ENCODE results near the gene OVOL2. TPM values are rescaled to one million over a fixed set of nuclear protein-coding genes. Genes with fewer than 3 reads are reported as not detected.

Gene OVOL2
- total RNA-seq, 1 experiment from 2014 or later = not detected

DNA sequence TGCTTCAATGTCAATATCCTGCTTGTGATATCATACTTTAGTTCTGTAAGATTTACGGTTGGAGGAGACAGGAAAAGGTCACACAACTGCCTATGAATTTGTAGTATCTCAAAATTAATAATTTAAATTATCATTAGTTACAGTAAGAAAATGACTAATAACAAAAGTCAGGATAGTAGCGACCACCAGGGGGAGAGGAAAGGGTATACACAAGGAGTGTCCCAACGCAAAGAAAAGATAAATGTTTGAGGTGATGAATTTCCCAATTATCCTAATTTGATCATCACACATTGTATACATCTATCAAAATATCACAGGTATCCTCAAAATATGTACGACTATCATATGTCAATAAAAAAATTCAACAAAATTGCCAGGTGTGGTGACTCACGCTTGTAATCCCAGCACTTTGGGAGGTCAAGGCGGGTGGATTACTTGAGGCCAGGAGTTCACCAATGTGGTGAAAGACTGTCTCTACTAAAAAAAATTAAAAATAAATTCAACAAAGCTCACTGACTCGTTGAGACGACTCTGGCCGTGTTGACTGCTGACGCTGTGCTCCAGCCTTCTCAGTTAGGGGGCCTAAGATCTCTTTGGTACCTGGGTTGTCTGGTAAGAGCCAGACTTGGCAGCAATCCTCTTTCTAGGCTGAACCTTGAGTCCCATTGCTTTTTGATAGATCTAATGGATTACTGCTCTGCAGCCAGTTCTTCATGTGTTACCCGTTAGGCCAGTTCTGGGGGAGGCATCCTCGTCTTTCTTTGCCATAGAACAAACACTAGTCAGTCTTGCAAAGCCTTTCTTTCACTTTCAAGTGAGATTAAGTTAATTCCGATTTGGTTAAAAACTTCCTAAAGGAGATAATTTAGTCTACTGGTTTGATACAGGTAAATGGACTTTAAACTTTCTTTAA lies 9.0 kb upstream of the OVOL2 start:
- in situ Hi-C loops (cut with HindIII; ENCODE audit: low pct_unique_long_range_greater_than_20kb, low sequenced_read_pairs) = no loop called here
- no peak for DNase-seq (ENCODE audit: low read depth, low spot score)

DNA sequence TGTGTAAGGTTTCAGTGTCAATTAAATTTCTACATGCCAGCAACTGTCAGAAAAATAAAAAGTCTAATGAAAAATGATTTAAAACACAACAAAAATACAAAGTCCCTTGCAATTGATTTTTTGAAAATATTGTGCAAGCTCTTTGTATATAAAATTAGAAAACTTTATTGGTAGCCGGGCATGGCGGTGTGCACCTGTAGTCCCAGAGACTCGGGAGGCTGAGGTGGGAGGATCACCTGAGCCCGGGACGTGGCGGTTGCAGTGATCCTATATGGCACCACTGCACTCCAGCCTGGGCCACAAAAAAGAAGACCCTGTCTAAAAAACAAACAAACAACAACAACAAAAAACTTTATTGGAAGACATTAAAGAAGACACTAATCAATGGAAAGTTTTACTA lies 6.0 kb upstream of the OVOL2 start:
- no peak for DNase-seq (ENCODE audit: low read depth, low spot score)
- in situ Hi-C loops (cut with HindIII; ENCODE audit: low pct_unique_long_range_greater_than_20kb, low sequenced_read_pairs) = no loop called here

DNA sequence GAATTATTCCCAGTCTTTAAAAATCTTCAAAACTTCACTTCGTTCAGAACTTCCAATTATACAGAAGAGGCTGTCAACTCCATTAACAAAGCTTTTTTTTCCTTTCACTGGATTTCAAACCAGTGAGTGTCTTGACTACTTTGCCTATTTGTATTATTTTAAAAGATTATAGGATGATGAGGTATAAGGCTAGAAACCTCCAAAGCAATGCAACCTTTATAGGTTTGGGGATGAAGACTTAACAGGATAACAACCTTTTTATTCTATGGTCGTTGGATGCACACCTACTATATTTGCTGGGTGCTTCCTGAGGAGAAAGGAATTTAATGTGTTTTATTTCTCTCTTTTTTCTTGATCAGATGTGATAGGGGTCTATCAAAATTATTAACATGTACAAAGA lies 1.9 kb upstream of the OVOL2 start:
- DNase-seq (ENCODE audit: low read depth, low spot score) = no peak
- in situ Hi-C loops (cut with HindIII; ENCODE audit: low pct_unique_long_range_greater_than_20kb, low sequenced_read_pairs) = no loop called here

DNA sequence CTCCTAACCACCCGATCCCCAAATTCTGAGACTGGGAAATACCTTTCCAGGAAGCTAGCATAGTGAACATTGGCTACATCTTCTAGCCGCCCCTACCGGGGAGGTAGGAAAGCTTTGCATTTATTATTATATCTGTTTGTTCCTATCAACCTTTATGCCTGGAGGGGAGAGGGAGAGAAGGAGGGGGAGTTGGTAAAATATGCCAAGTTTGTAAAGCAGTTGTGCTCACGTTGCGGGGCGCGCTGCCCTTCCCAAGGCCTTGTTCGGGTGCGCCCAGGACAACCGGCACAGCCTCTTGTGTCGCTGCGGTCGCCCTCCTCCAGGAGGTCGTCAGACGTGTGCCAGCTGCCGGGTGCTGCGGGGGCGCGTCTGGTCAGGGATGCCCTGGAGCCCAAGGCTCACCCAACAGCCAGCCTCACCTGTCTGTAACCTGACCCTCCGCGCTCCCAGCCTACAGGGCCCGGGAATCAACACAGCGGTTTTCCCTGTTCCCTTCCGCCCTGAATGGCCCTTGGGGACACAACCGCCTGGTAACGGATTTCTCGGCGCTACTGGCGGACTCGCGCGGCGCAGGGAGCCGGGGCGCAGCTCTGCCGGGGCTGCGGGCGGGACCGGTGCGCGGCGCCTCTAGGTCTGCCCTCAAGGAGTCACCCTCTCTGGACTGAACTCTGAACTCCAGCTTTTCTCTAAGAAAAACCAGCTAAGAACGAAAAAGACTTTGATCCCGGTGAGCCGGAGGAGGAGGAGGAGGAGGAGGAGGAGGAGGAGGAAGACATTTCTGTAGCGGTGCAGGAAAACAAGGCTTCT lies 1.1 kb upstream of the OVOL2 start:
- in situ Hi-C loops (cut with HindIII; ENCODE audit: low pct_unique_long_range_greater_than_20kb, low sequenced_read_pairs) = no loop called here

DNA sequence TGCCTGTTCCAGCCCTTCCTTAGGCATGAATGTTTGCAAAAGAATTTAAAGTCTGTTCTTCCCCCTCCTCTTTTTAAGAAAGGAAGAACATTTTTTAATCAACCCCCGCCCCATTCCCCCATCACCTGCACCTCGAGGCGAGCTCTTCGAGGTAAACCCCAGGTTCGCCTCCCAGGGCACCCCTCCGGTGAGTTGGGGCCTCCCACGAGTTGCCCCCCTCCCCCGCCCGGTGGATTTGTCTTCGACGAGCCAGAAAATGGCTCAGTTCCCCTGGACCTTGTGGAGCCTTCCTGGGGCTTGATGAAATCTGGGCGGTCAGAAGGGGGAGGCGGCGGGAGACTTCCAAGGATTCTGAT lies 256 bp upstream of the OVOL2 start:
- in situ Hi-C loops (cut with HindIII; ENCODE audit: low pct_unique_long_range_greater_than_20kb, low sequenced_read_pairs) = no loop called here
- DNase-seq (ENCODE audit: low read depth, low spot score) = no peak

More for the DNA sequence above, 1.1 kb upstream of the OVOL2 start:
- no peak for DNase-seq (ENCODE audit: low read depth, low spot score)

DNA sequence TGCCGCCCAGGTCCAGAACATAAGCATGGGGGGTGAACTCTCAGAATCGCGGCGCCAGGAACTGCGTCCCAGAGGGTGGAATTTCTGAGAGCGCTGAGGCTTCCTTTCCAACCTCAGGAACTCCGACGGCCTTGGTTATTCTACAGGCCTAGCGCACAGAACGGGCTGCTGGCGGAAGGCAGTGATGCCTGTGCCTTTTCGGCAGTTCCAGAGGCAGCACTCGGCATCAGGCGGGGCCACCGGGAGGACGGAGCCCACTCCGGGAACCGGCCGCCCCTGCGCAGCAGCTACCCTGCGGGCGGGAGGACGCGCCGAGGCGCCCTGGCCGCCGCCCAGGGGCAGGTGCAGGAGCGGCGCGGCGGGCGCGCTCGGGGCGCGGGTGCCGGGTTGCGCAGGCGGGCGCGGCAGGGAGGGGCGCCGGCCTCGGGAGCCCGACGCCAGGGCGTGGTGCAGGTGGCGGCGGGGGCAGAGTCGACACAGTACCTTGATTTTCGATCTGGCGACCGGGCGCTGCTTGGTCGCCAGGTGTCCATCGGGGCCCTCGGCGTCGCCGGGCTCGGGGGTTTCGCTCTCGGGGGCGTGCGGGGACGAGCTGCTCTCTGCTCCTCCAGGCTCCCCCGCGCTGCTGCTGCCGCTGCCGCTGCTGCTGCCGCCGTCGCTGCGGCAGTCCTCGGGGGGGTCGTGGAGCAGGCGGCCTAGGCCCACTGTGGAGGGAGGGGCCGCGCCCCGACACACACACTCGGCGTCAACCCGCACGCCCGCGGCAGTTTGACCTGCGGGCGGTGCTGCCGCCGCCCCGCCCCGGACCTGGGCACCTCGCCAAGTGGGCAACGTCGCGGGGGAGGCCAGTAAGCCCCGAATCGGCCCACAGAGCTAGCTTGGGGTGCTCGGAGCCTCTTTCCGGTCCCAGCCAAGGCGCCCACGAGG lies 1.3 kb downstream of the OVOL2 start:
- DNase-seq (ENCODE audit: low read depth, low spot score) = no peak
- in situ Hi-C loops (cut with HindIII; ENCODE audit: low pct_unique_long_range_greater_than_20kb, low sequenced_read_pairs) = no loop called here

DNA sequence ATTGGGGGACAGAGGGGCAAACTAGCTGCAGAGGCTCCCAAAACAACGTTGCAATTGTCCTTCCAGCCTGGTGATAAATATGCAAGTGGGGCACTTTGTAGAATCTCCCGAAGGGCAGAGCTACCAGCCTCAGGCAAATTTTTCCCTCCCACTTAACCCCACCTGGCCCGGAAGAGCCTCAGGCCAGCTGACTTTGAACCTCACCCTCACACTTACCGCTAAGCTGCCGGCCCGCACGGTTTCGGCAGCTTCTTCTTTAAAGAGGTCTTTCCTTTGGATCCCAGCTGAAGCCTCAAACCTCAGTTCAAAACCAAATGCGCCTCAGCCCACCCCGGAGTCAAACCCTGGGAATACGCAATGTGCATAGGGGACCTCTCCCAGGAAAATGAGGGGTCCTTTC lies 2.5 kb downstream of the OVOL2 start:
- in situ Hi-C loops (cut with HindIII; ENCODE audit: low pct_unique_long_range_greater_than_20kb, low sequenced_read_pairs) = no loop called here
- DNase-seq (ENCODE audit: low read depth, low spot score) = no peak

DNA sequence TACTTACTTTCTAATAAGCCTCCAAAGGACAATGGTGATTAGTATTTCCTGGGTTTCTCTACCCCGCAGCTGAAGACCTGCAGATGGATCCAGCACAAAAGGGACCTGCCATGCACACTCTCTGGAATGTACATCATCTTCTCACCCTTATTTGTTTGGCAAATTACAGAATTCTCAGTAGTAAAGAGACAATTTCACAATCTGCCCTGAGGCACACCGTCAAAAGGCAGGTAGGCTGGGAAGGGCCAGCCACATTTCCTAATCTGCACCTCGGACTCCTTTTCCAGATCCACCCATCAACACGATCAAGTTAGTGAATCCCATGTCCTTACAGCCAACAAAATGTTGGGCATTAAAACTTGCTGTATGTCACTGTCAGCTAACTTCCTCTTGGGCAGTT lies 4.9 kb downstream of the OVOL2 start:
- in situ Hi-C loops (cut with HindIII; ENCODE audit: low pct_unique_long_range_greater_than_20kb, low sequenced_read_pairs) = no loop called here
- DNase-seq (ENCODE audit: low read depth, low spot score) = no peak

DNA sequence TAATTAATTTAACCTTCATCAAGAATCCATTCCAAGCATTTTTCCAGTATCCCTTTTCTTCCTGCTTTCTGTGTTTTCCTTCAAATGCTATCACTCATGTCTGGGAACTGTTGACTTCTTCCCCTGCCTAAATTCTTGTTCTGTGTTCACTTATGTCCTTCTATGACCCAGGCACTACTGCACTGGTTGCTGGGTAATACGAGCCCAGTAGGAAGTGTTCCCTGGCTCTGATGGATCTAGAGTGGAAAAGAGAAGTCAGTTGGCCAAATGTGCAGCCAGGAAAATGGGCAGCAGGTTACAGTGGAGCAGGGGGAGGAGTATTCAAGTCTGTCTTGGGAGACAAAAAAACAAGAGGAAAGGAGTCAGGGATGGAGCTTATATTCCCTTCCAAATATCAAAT lies 7.1 kb downstream of the OVOL2 start:
- in situ Hi-C loops (cut with HindIII; ENCODE audit: low pct_unique_long_range_greater_than_20kb, low sequenced_read_pairs) = no loop called here

DNA sequence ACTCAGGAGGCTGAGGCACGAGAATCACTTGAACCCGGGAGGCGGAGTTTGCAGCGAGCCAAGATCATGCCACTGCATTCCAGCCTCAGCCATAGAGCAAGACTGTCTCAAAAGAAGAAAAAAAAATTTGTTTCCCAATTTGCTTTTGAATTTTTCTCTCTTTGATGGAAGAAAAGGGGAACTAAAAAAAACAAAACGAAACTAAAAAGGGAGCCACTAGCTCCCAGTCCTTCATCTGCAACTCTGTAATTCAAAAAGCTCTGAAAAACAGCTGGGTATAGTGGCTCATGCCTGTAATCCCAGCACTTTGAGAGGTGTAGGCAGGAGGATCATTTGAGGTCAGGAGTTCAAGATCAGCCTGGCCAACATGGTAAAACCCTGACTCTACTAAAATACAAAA lies 9.5 kb downstream of the OVOL2 start:
- in situ Hi-C loops (cut with HindIII; ENCODE audit: low pct_unique_long_range_greater_than_20kb, low sequenced_read_pairs) = no loop called here
- DNase-seq (ENCODE audit: low read depth, low spot score) = no peak

More for the DNA sequence above, 7.1 kb downstream of the OVOL2 start:
- no peak for DNase-seq (ENCODE audit: low read depth, low spot score)

DNA sequence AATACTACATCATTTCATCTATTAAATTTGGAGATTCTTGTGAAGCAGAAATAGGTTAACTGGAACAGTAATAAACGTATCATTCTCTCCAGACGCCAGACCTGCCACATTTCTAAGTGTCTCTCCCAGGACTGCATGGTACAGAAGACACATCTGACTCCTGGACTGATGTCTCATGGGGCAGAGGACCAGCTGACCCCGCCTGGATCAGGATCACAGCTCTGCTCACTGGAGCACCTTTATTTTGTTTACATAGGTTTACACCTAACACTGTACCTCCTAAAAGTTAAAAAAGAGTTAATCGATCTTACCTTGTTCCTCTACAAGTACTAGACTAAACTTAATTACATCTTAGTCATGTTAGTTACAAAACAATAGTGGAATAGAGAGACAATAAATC lies 11.2 kb downstream of the OVOL2 start:
- no peak for DNase-seq (ENCODE audit: low read depth, low spot score)
- in situ Hi-C loops (cut with HindIII; ENCODE audit: low pct_unique_long_range_greater_than_20kb, low sequenced_read_pairs) = no loop called here

DNA sequence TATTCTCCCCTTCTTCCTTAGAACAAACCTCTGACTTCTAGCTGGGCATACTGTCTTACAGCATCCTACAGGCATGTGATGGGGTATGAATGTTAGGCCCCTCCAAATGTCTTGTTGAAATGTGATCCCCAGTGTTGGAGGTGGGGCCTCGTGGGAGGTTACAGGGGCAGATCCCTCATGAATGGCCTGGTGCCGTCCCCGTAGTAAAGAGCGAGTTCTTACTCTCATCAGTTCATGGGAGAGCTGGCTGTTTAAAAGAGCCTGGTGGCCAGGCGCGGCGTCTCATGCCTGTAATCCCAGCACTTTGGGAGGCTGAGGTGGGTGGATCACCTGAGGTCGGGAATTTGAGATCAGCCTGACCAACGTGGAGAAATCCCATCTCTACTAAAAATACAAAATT lies 15.5 kb downstream of the OVOL2 start:
- in situ Hi-C loops (cut with HindIII; ENCODE audit: low pct_unique_long_range_greater_than_20kb, low sequenced_read_pairs) = no loop called here
- DNase-seq (ENCODE audit: low read depth, low spot score) = no peak

DNA sequence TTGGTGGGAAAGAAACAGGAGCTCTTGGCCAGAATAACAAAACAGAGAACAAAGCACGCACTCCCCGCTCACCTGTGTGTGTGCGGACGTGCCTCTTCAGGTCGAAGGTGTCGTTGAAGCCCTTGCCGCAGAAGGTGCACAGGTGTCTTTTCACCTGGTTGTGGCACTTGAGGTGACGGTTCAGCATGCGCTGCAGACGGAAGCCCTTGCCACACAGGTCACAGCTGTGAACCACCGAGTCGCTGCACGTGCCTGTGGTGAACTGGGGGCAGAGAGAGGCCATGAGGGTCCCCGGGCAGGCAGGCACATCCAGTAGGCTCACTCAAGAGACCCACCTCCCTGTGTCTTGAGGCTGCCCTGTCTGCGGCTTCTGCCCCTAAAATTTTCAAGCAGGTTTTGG lies 16.3 kb downstream of the OVOL2 start:
- in situ Hi-C loops (cut with HindIII; ENCODE audit: low pct_unique_long_range_greater_than_20kb, low sequenced_read_pairs) = no loop called here

DNA sequence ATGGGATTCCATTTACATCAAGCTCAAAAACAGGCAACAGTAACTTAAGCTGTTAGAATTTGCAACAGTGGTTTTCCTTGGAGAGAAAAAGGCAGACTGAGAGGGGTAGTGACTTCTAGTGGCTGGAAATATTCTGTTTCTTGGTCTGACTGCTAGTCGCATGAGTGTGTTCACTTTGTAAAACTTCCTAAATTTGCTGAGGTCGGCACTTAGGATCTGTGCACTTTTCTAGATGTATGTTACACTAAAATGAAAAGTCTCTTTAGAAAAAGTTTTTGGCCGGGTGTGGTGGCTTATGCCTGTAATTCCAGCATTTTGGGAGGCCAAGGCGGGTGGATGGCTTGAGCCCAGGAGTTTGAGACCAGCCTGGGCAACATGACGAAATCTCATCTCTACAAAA lies 18.7 kb downstream of the OVOL2 start:
- in situ Hi-C loops (cut with HindIII; ENCODE audit: low pct_unique_long_range_greater_than_20kb, low sequenced_read_pairs) = no loop called here
- no peak for DNase-seq (ENCODE audit: low read depth, low spot score)

More for the DNA sequence above, 16.3 kb downstream of the OVOL2 start:
- DNase-seq (ENCODE audit: low read depth, low spot score) = no peak

DNA sequence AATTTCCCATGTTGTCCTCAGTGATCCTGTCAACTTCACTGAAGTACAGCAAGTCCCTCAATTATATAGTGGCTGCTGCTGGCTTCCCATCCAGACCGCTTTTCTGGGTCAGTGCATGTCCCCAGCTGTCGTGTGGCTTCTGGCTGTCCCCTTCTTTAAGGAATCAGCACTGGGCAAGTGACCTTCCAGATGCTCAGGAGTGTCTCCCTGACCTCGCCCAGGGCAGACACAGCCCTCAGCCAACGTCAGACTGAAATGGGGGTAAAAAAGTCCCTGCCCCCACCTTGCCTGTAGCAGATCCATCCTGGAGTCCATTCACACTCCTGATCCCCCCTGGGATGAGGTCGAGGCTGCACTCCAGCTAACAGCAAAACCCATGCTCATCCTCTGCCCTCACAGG lies 23.7 kb downstream of the OVOL2 start:
- in situ Hi-C loops (cut with HindIII; ENCODE audit: low pct_unique_long_range_greater_than_20kb, low sequenced_read_pairs) = no loop called here
- DNase-seq (ENCODE audit: low read depth, low spot score) = no peak

DNA sequence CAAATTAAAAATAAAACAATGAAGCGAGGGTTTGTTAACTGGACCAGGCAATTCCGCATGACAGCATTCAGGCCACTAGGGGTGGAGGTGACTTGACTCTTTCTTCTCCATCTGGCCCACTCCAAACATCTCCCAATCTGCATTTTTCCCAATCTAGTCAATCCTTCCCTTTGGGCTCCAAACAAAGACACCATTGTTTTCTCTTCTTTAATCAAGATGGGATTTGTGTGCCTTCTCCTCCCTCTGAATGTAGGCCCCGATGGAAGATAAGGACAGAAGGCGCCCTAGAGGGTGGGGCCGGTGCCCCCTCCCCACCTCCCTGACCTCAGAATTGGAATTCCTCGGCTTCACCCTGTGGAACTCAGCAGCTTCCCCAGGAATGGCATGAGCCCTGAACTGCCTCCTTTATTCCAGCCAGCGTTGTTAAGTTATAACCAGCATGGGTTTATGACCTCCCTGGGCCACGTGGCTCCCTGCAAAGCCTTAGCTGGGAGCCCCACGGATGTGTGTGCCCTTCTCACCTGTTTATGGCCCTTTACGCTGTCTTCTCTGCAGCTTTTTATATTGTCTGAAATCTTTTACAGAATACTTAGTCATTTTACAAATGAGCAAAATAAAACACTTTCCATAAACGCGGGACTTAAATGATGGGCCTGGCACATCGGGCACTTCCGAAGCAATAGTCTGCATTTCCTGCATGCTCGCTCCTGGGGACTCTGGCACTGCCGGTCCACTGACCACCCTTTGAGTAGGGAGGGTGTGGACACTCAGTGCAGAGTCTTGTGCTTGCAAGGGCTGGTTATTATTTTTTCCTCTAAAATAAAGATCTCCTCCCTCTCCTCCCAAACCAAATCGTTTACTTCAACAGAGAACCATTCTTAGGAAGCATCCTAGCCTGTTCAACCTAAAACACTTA lies 24.5 kb downstream of the OVOL2 start:
- in situ Hi-C loops (cut with HindIII; ENCODE audit: low pct_unique_long_range_greater_than_20kb, low sequenced_read_pairs) = no loop called here
- DNase-seq (ENCODE audit: low read depth, low spot score) = peak; percentile 86

DNA sequence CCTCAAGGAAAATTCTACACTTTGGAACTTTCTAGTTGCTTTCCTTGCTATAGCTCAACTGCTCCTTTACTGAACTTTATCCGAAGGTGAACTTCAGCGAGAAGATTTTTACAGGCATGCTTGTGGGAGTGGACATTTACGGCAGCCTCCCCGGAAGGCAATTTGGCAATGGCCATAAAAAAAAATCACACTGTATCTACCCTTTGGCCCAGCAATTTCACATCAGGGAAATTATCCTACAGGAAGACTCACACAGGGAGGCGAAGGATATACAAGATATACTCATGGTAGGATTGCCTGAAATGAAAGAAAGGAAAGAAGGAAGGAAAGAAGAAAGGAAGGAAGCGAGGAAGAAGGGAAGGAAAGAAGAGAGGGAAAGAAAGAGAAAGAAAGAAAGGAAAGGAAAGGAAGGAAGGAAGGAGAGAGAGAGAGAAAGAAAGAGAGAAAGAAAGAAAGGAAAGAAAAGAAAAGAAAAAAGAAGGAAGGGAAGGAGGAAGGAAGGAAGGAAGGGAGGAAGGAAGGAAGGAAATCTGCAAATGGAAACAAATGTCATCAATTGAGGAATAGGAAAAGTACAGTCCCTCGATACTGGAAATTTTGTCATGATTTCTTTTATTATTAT lies 25.7 kb downstream of the OVOL2 start:
- in situ Hi-C loops (cut with HindIII; ENCODE audit: low pct_unique_long_range_greater_than_20kb, low sequenced_read_pairs) = no loop called here
- DNase-seq (ENCODE audit: low read depth, low spot score) = no peak

All from SK-MEL-5 (cell line).